K562 (cell line): ENCODE data around the gene ARHGEF12.

Experiments used
- ARID4B ChIP-seq: sonication (generic); formaldehyde crosslinking; IDR thresholded peaks from 2 replicates; pipeline ENCODE4 v1.8.0; 2022; ENCODE audit warnings: mild to moderate bottlenecking, missing genetic modification reagents
- BCLAF1 ChIP-seq, 2 experiments: fragments of 450-650 bp in 1 of 2; IDR thresholded peaks; 2 replicates each; pipeline ENCODE4 v1.6.1; 2011 to 2017; ENCODE audit warnings: low read depth in 2 of 2, antibody characterized with exemption in 1 of 2, borderline replicate concordance in 1 of 2, low read length in 1 of 2, mild to moderate bottlenecking in 1 of 2, mixed read lengths in 1 of 2; ENCODE audit not compliant: control insufficient read depth in 1 of 2
- CHD2 ChIP-seq: IDR thresholded peaks from 2 replicates; pipeline ENCODE4 v1.6.1; 2011; ENCODE audit warnings: low read depth, low read length
- CTCF ChIP-seq, 3 experiments: IDR thresholded peaks in 2 of 3; conservative IDR thresholded peaks in 1 of 3; 2 replicates each; pipeline ENCODE4 v1.5.1; 2011 to 2012; ENCODE audit warnings: low read length in 3 of 3, mild to moderate bottlenecking in 3 of 3, control low read depth in 2 of 3, improper control_type of control experiment in 1 of 3, inconsistent platforms in 1 of 3, low read depth in 1 of 3, mixed read lengths in 1 of 3, moderate library complexity in 1 of 3; ENCODE audit not compliant: insufficient read depth in 2 of 3
- FOXA1 ChIP-seq: fragments of 450-650 bp; IDR thresholded peaks from 2 replicates; pipeline ENCODE4 v1.6.1; 2016; ENCODE audit warnings: mild to moderate bottlenecking, borderline replicate concordance
- PHB2 ChIP-seq: fragments of 450-650 bp; IDR thresholded peaks from 2 replicates; pipeline ENCODE4 v1.6.1; 2017; ENCODE audit warnings: low read depth
- POLR2AphosphoS5 ChIP-seq: IDR thresholded peaks from 2 replicates; pipeline ENCODE4 v1.6.1; 2011; ENCODE audit warnings: mild to moderate bottlenecking, low read depth, low read length, moderate library complexity; ENCODE audit not compliant: control insufficient read depth, insufficient read depth
- POLR2G ChIP-seq: fragments of 200-400 bp; formaldehyde crosslinking; IDR thresholded peaks from 2 replicates; pipeline ENCODE4 v1.6.1; 2017; ENCODE audit warnings: low read depth, mild to moderate bottlenecking, antibody characterized with exemption, low read length, moderate library complexity
- RUNX1 ChIP-seq: sonication (generic); IDR thresholded peaks from 2 replicates; pipeline ENCODE4 v1.6.1; 2016; ENCODE audit warnings: antibody characterized with exemption, low read depth
- SNAPC5 ChIP-seq: fragments of 250-450 bp; sonication (Bioruptor Pico); IDR thresholded peaks from 2 replicates; pipeline ENCODE4 v1.8.0; 2021; ENCODE audit warnings: moderate library complexity, mild to moderate bottlenecking, inconsistent platforms
- TAF1 ChIP-seq: IDR thresholded peaks from 2 replicates; pipeline ENCODE4 v1.6.1; 2011; ENCODE audit warnings: mild to moderate bottlenecking, low read length, moderate library complexity; ENCODE audit not compliant: insufficient read depth, control insufficient read depth, severe bottlenecking; ENCODE audit errors: extremely low read depth
- USF2 ChIP-seq: sonication (generic); formaldehyde crosslinking; IDR thresholded peaks from 2 replicates; pipeline ENCODE4 v1.5.0; 2020; ENCODE audit warnings: missing genetic modification reagents
- ZNF224 ChIP-seq: sonication (generic); formaldehyde crosslinking; IDR thresholded peaks from 2 replicates; pipeline ENCODE4 v1.8.0; 2022; ENCODE audit warnings: mild to moderate bottlenecking, missing genetic modification reagents
- TF ChIP-seq, protein P1 (sequence below): fragments of 250-450 bp; sonication (Bioruptor Pico); IDR thresholded peaks from 2 replicates; pipeline ENCODE4 v1.8.0; 2022; ENCODE audit warnings: moderate library complexity, mild to moderate bottlenecking, inconsistent platforms

DNA sequence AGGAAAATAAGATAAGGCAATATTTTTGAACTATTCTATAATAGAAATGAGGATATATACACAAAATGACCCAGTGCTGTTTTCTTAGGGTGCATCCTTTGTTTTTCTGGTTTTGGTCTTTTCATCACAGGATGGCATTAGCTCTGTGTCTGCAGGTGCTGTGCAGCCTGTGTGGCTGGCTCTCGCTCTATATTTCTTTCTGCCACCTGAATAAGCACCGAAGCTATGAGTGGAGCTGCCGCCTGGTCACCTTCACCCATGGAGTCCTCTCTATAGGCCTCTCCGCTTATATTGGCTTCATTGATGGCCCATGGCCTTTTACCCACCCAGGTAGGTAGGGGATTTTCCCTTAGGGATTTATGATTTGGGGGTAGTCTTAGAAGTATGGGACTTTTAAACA is 8.9 kb upstream of the ARHGEF12 start:
- TF ChIP-seq, protein P1, sequence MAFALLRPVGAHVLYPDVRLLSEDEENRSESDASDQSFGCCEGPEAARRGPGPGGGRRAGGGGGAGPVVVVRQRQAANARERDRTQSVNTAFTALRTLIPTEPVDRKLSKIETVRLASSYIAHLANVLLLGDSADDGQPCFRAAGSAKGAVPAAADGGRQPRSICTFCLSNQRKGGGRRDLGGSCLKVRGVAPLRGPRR (CRISPR knock-in tag): no peak
- TF ChIP-seq TAF1: no peak
- no peak for TF ChIP-seq FOXA1
- no peak for TF ChIP-seq RUNX1
- TF ChIP-seq SNAPC5 (CRISPR knock-in tag): no peak
- no peak for TF ChIP-seq PHB2
- no peak for TF ChIP-seq CTCF (IDR thresholded peaks at IDR 0.05 in 2 of 3, conservative IDR thresholded peaks at IDR 0.05 in 1 of 3; ENCODE audit: insufficient read depth in 2 of 3, low read depth in 1 of 3, low read length in 3 of 3)
- no peak for TF ChIP-seq USF2 (CRISPR knock-in tag)
- no peak for TF ChIP-seq CHD2
- no peak for TF ChIP-seq ARID4B
- no peak for TF ChIP-seq BCLAF1 (IDR thresholded peaks at IDR 0.05; ENCODE audit: borderline replicate concordance in 1 of 2, control insufficient read depth in 1 of 2, low read depth in 2 of 2, low read length in 1 of 2)
- TF ChIP-seq ZNF224 (CRISPR knock-in tag): no peak
- TF ChIP-seq POLR2AphosphoS5: no peak
- no peak for TF ChIP-seq POLR2G
